GM18867 (cell line): ENCODE measurements around the gene USP11.

Experiments
- ATAC-seq: cut with Tn5 transposase; IDR thresholded peaks from one replicate; pipeline ENCODE4 v1.9.1; 2021; ENCODE audit warnings: mild to moderate bottlenecking, moderate library complexity; ENCODE audit not compliant: unreplicated experiment

The USP11 gene

DNA sequence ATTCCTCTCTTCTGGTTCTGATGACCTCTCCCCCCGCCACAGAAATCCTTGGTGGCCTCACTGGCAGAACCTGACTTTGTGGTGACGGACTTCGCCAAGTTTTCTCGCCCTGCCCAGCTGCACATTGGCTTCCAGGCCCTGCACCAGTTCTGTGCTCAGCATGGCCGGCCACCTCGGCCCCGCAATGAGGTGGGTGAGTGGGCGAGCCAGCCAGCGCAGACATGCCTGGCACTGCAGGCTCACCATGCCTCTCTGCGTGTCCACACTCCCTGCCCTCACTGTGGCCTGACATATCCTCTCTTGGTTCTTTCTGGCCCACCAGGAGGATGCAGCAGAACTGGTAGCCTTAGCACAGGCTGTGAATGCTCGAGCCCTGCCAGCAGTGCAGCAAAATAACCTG lies 30.5 kb upstream of the USP11 start:
- ATAC-seq, result no peak

DNA sequence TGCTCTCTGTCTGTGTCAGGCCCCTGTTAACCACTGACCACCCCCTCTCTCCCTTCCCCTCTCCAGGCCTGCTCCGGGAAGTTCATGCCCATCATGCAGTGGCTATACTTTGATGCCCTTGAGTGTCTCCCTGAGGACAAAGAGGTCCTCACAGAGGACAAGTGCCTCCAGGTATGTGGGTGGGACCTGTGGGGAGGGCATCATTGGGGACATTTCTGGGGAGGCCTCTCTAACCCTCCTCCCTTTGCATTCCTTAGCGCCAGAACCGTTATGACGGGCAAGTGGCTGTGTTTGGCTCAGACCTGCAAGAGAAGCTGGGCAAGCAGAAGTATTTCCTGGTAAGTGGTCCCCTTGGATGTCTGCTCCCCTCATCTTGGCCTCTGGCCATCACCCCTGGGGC lies 29.9 kb upstream of the USP11 start:
- no peak for ATAC-seq

GRCh38 chrX:47204970-47205369 lies 27.8 kb upstream of the USP11 start:
- no peak for ATAC-seq

GRCh38 chrX:47206316-47206715 lies 26.5 kb upstream of the USP11 start:
- no peak for ATAC-seq

DNA sequence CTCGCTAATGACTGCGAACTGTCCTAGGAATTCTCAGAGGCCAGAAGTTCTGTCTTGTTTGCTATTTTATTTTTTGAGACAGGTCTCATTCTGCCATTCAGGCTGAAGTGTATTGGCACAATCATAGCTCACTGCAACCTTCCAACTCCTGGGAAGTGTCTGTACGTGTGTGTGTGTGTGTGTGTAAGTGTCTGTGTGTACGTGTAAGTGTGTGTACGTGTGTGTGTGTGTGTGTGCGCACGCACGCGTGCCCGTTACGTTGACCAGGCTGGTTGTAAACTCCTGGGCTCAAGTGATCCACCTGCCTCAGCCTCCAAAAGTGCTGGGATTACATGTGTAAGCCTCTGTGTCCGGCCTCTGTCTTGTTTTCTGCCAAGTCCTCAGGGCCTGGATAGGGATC lies 24.7 kb upstream of the USP11 start:
- ATAC-seq, result no peak

- no peak for ATAC-seq
These were observed 23.1 kb upstream of the USP11 start for GRCh38 chrX:47209508-47210238.

DNA sequence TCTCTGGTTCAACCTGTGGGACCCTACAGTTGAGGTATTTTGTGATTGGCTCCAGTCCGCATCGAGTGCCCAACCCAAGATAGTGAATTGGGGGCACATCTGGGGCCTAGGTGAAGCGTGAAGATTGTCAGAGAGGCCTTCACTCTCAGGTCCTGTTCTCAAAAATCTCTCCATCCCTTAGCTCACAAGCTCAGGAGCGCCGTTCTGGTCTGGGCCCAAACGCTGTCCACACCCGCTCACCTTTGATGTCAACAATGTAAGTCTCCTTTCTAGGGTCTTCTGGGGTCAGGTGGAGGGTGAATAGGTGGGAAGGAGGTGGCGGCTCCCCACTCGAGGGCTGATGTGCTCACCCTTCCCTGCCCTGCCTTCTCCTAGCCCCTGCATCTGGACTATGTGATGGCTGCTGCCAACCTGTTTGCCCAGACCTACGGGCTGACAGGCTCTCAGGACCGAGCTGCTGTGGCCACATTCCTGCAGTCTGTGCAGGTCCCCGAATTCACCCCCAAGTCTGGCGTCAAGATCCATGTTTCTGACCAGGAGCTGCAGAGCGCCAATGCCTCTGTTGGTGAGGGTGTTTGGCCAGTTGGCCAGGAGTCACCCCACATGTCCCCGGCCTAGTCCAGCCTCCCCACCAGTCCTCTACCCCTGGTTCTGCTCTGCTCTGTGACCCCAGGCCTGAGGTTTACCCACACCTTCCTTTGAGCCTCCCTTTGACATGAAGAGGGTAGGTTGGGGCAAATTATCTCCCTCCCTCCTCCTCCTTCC lies 22.0 kb upstream of the USP11 start:
- no peak for ATAC-seq

- ATAC-seq, result no peak
These were observed 20.2 kb upstream of the USP11 start for GRCh38 chrX:47212381-47213293.

GRCh38 chrX:47214435-47215077 lies 18.3 kb upstream of the USP11 start:
- ATAC-seq, result no peak

- ATAC-seq, result no peak
These were observed 17.4 kb upstream of the USP11 start for GRCh38 chrX:47215291-47215900.

DNA sequence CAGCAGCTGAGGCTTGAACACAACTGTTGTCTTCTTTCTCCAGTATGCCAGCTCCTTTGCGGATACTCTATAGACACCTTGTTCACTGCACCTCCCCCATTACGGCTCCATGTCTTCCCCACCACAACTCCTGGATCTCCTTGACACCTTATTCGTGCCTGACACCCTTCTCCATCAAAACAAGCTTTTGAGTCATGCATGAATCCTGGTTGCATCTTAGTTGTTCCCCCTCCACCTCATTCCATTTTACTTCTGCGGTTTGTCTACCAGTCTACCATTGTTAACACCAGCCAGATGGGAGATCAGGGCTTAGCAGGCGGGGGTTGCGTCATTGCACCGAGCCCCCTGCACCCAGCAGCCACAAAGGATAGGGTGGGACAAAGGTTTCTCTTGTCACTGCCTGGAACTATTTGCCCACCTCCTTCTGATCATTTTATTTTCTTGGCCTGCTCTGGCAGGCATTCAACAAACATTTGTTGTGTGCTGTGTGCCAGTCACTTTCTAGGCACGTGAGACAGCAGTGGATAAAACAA lies 16.4 kb upstream of the USP11 start:
- ATAC-seq, result no peak

- ATAC-seq, result no peak
These were observed 15.5 kb upstream of the USP11 start for GRCh38 chrX:47217121-47217851.

DNA sequence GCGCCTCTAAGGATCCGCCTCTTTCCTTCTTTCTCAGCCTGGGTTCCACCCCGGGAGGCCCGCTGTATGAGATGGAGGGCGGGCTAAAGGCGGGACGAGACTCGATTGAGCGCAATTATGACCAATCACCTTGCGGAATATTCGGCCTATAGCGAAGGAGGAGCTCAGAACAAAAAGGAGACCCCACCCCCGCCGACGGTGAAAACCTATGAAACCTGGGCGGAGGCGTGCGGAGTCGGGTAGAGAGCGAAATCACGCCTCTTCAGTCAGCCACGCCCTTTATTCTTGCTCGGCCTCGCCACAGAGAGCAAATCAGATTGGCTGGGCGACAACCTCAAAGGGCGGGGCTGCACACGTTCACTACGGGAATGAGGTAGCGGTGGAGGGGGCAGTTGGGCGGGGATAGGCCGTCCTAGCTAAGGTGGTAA lies 14.9 kb upstream of the USP11 start:
- peak; percentile 87 for ATAC-seq

DNA sequence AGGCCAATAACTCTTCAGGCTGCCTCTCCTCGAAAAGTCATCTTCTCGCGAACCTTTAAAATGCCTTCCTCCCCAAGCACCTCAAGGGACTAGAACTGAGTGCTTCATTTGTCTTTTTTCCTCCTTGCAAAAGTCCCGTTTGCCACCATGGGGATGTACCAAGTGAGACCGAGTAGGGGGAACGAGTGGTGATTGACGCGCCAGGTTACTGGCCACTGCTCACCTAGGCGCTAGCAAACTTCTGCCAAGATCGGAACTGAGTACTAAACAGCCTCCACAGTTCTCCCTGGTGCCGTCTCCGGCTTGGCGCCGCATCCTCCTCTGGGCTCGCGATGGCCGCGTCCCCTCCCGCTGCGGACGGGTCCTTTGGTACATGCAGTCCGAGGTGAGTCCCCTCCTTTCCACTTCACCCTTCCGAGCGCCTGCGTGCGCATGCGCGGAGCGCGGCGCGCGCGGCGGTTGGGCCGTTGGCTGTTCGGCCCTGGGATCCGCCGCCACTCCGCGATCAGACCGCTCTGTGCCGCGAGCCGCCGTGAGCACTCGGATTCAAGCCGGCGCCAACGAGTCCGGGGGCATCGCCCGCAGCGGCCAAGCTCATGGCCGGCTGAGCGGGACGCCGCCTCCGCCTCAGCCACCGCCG lies 14.4 kb upstream of the USP11 start, which contains the start of gene CDK16:
Gene CDK16 (plus strand): TSS at position 402 of the 640 bp plus-strand sequence. CDS start 4,877 bp downstream, outside the sequence.
- peak; percentile 45 for ATAC-seq

GRCh38 chrX:47218920-47219815 lies 13.6 kb upstream of the USP11 start:
- no peak for ATAC-seq

- no peak for ATAC-seq
These were observed 11.1 kb upstream of the USP11 start for GRCh38 chrX:47221756-47222155.

GRCh38 chrX:47222751-47223350 lies 10.0 kb upstream of the USP11 start:
- no peak for ATAC-seq
